Esophagus squamous epithelium (tissue), 5 donors: Measurements from ENCODE around the gene MYBPC2. TPM values are rescaled to one million over a fixed set of nuclear protein-coding genes. Genes with fewer than 3 reads are reported as not detected.

Source experiments
- DNase-seq: peaks from one replicate; lab custom pipeline; 2025; lab: John Stamatoyannopoulos, UW
- H3K27ac ChIP-seq, 4 donors: fragments of 200-600 bp; sonication (generic); one replicate each; pipeline ENCODE4 v1.5.1; 2016 to 2019; ENCODE audit warnings: mild to moderate bottlenecking in 1 of 4
- H3K27me3 ChIP-seq, 4 donors: fragments of 200-600 bp; sonication (generic); 1 replicate in 3 of 4; 2 replicates in 1 of 4; pipeline versions ENCODE4 v1.5.1 to v1.6.0; 2017 to 2021; ENCODE audit warnings: antibody characterized with exemption in 1 of 4
- H3K36me3 ChIP-seq, 3 donors: fragments of 200-600 bp; sonication (generic); one replicate each; pipeline ENCODE4 v1.5.1; 2016 to 2019
- H3K4me1 ChIP-seq, 3 donors: fragments of 200-600 bp; sonication (generic); one replicate each; pipeline ENCODE4 v1.5.1; 2017 to 2019
- H3K4me3 ChIP-seq, 4 donors: fragments of 200-600 bp; sonication (generic); 1 replicate in 3 of 4; 2 replicates in 1 of 4; pipeline ENCODE4 v1.5.1; 2016 to 2019; ENCODE audit warnings: mild to moderate bottlenecking in 2 of 4, moderate library complexity in 1 of 4
- H3K9me3 ChIP-seq, 3 donors: fragments of 200-600 bp; sonication (generic); one replicate each; pipeline ENCODE4 v1.5.1; 2016 to 2019
- CTCF ChIP-seq, 6 experiments: fragments of 450-650 bp in 4 of 6; fragments of 200-600 bp in 2 of 6; sonication (generic) in 2 of 6; IDR thresholded peaks; one replicate each; pipeline ENCODE4 v1.5.1; 2016 to 2019; ENCODE audit warnings: antibody characterized with exemption in 6 of 6, mild to moderate bottlenecking in 4 of 6, moderate library complexity in 4 of 6
- POLR2A ChIP-seq, 4 donors: fragments of 450-650 bp; IDR thresholded peaks; one replicate each; pipeline ENCODE4 v1.6.1; 2017; ENCODE audit warnings: antibody characterized with exemption in 4 of 4, mild to moderate bottlenecking in 4 of 4, moderate library complexity in 3 of 4
- WGBS, 2 donors: methylation state at CpG; one replicate each; pipeline ENCODE4 v1.1.5; 2018; 5-methylcytosine and 5-hydroxymethylcytosine counted together
- intact Hi-C: fragments of 100-400 bp; cut with DNase I; formaldehyde crosslinking; loops from one replicate; pipeline ENCODE4 v1.15.0; 2022
- total RNA-seq, 4 donors: library from RNA; depleted of rRNA; stranded (reverse); fragments of >200 nt; gene quantifications; one replicate each; pipeline ENCODE4 v1.1.0, GENCODE V29; 2016
- donor health status: DM: yes; HTN: yes; CAD: no.

MYBPC2 gene
- total RNA-seq, 4 donors from 2014 or later: 0.19 TPM; not detected in 3

- TF ChIP-seq POLR2A (IDR thresholded peaks at IDR 0.05) (no peak), CTCF (IDR thresholded peaks at IDR 0.05) (no peak)
Observed at GRCh38 chr19:50423279-50424113, 9.2 kb upstream of the MYBPC2 start.

GRCh38 chr19:50425581-50425980 lies 7.1 kb upstream of the MYBPC2 start:
- intact Hi-C loops: no loop called here
- no peaks in the 10 kb centered on the region for H3K36me3 ChIP-seq
- peaks cover 0 to 11% (median 0%) of the 10 kb centered on the region in 3 donors for H3K4me1 ChIP-seq
- WGBS, 2 donors: 67 to 90% methylated on average over 3 to 7 of the region's 7 CpGs
- no peak overlapping the region for H3K27ac ChIP-seq
- H3K9me3 ChIP-seq: no peaks in the 10 kb centered on the region
- peaks cover 0 to 66% (median 1%) of the 10 kb centered on the region in 4 donors for H3K27me3 ChIP-seq
- no peak for TF ChIP-seq CTCF (IDR thresholded peaks at IDR 0.05)
- no peak for TF ChIP-seq POLR2A (IDR thresholded peaks at IDR 0.05)
- no peak overlapping the region for H3K4me3 ChIP-seq
- no peak for DNase-seq

More at GRCh38 chr19:50423279-50424113, 9.2 kb upstream of the MYBPC2 start:
- H3K27me3 ChIP-seq: peaks cover 0 to 68% (median 8%) of the 10 kb centered on the region in 4 donors
- intact Hi-C loops: no loop called here
- DNase-seq: no peak
- no peaks in the 10 kb centered on the region for H3K36me3 ChIP-seq
- peaks cover 0 to 17% (median 0%) of the 10 kb centered on the region in 3 donors for H3K4me1 ChIP-seq
- WGBS, 2 donors: 52 to 83% methylated on average over 8 to 20 of the region's 22 CpGs
- H3K9me3 ChIP-seq: no peaks in the 10 kb centered on the region
- H3K4me3 ChIP-seq: no peak overlapping the region
- H3K27ac ChIP-seq: no peak overlapping the region

- intact Hi-C loops: no loop called here
- no peak for TF ChIP-seq CTCF (IDR thresholded peaks at IDR 0.05)
- Histone ChIP-seq H3K27me3 (peaks cover 0 to 62% (median 1%) of the 10 kb centered on the region in 4 donors), H3K27ac (peak overlapping the region in 2 of 4 donors; percentile 50 to 64), H3K4me1 (peaks cover 5 to 29% (median 12%) of the 10 kb centered on the region in 3 donors), H3K36me3 (no peaks in the 10 kb centered on the region), H3K9me3 (no peaks in the 10 kb centered on the region), H3K4me3 (peak overlapping the region; percentile 1 to 57 (median 30))
- WGBS, 2 donors: 67 to 74% methylated on average over 13 to 22 of the region's 26 CpGs
- DNase-seq: no peak
Observed at GRCh38 chr19:50427318-50427925, 5.3 kb upstream of the MYBPC2 start.

GRCh38 chr19:50427997-50428425 lies 4.7 kb upstream of the MYBPC2 start:
- H3K27ac ChIP-seq: peak overlapping the region in 2 of 4 donors; percentile 50 to 64
- DNase-seq: peak; percentile 44
- WGBS, 2 donors: 1% methylated on average over 16 of the region's 38 CpGs; no CpG with 5 or more reads in 1 of the 2 donors
- H3K9me3 ChIP-seq: no peaks in the 10 kb centered on the region
- peak overlapping the region; percentile 1 to 57 (median 30) for H3K4me3 ChIP-seq
- no peaks in the 10 kb centered on the region for H3K36me3 ChIP-seq
- peaks cover 6 to 32% (median 15%) of the 10 kb centered on the region in 3 donors for H3K4me1 ChIP-seq
- no peak for TF ChIP-seq CTCF (IDR thresholded peaks at IDR 0.05)
- peak in 1 of 4 donors; percentile 63 for TF ChIP-seq POLR2A (IDR thresholded peaks at IDR 0.05)
- peaks cover 0 to 62% (median 3%) of the 10 kb centered on the region in 4 donors for H3K27me3 ChIP-seq
- intact Hi-C loops: no loop called here
